HL-60/S4 (cell line): Measurements from ENCODE around the gene PLIN5.
"Not testable (repeated sequence)": the region's sequence is repeated elsewhere in the genome, so short reads cannot be mapped to it uniquely, and the experiment has no call there.

Experiments
- in situ Hi-C: fragments of 300-500 bp; cut with MboI; formaldehyde crosslinking; loops from 2 replicates; pipeline ENCODE4 v1.14.3; 2022; ENCODE audit warnings: low sequenced_read_pairs

PLIN5 gene

DNA sequence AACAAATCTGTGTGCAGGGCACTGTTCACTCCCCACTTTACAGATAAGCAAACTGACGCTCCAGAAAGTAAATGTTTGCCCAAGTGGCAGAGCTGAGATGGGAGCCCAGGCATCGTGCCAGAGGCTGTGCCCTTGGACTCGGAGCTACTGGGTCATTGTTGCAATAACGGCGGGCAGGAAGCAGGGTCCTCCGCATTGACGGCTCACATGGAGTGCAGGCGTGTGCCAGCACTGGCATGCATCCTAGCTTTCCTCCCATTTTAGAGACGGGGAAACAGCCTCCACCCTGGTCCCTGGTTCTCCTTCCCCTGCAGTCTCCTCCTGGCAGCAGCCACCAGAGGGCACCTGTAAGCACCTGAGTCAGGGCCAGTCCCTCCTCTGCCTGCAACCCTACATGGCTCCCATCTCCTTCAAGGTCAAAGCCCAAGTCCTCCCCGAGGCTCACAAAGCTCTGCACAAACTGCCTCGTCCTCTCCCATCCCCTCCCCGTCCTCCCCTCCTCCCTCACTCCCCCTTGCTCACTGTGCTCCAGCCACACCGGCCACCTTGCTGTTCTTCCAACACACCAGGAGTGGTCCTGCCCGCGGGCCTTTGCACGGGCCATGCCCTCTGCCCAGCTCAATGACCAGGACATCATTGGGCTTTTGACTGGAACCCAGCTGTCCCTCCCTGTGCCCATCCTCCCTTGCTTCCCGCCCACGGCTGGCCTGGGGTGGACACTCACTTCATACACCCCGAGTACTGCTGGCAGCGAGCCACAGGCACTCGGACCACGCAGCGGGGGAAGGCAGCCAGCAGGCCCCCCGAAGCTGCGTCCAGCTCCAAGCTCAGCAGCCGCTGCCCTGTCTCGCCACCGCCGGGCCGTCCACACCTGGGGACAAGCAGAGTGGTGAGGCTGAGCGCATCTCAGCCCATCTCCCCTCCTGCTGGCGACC is 12.5 kb upstream of the PLIN5 start:
- in situ Hi-C loops = no loop called here

DNA sequence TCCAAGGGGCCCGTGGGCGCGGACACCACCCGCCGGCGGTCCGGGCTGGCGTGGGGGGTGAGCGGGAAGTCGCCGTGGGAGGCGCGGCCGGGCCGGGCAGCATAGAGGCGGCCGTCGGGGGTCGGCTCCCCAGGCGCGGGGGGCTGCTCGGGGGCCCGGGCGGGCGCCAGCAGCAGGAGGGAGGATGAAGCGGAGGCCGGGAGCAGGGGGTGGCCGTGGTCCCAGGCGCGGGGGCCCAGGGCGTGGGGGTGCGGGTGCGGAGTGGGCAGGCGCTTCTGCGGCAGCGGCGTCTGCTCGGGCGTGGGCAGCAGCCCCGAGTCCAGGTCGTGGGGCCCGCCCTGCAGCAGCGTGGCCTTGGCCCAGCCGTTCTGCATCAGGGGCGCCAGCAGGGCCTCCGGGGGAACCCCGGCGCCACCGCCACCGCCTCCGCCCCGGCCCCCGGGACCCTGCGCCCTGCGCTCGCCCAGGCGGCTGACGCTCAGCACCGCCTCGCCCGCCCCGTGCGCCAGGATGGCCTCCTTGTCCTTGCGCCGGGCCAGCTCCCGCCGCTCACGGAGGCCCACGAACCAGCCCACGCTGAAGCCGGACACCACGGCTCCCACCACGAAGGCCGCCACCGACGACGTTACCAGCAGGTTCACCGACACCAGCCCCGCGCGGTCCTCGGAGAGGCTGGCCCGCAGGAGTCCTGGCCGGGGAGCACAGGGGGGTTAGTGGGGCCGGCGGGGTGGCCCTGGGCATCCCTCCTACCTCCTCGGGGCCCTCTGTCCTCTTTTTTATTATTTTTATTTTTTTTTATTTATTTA is 9.0 kb upstream of the PLIN5 start:
- in situ Hi-C loops = no loop called here

DNA sequence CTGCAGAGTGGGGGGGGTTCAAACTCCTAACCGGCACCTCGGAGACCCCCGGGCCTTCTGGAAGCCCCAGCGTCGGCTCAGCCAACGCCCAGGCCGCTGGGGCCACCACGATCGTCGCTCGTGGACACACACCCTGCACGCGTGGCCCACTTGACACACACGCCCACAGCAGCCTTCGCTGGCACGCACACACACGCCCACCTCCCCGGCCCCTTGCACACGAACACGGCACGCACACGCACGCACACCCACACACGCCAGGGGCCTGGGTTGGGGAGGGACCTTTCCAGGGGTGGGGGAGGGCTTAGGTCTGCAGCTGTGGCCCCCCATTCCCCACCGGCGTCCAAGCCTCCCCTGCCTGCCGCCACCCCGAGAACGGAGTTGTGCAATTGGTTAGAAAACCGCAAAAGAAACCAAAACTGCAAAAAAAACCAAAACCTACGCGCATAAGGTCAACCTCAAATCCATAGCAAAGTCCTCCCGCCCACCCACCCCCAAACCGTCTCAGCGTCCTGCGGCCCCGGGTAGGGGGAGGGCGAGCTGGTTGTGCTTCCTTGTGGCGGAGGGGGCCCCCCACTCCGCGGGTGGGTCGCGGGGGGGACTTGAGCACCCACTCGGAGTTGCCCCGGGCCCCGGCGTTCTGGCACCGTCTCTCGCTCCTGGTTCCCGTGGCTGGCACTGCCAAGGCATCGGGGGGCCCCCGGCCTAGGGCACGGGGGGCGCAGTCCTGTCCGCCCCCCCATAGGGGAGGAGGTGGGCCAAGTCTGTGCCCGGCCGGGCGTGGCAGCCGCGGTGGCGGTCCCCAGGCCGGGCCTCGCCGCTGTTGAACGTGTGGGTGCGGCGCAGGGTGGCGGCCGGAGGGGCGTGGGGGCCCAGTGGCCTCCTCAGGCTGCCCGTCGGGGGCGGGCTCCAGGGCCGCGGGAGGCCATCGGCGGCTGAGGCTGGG is 8.1 kb upstream of the PLIN5 start:
- in situ Hi-C loops = no loop called here

DNA sequence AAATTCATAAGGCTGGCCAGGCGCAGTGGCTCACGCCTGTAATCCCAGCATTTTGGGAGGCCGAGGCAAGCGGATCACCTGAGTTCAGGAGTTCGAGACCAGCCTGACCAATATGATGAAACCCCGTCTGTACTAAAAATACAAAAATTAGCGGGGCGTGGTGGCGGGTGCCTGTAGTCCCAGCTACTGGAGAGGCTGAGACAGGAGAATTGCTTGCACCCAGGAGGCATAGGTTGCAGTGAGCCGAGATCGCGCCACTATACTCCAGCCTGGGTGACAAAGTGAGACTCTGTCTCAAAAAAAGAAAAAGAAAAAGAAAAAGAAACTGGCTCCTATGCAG is 6.8 kb upstream of the PLIN5 start:
- in situ Hi-C loops = not testable (repeated sequence)

DNA sequence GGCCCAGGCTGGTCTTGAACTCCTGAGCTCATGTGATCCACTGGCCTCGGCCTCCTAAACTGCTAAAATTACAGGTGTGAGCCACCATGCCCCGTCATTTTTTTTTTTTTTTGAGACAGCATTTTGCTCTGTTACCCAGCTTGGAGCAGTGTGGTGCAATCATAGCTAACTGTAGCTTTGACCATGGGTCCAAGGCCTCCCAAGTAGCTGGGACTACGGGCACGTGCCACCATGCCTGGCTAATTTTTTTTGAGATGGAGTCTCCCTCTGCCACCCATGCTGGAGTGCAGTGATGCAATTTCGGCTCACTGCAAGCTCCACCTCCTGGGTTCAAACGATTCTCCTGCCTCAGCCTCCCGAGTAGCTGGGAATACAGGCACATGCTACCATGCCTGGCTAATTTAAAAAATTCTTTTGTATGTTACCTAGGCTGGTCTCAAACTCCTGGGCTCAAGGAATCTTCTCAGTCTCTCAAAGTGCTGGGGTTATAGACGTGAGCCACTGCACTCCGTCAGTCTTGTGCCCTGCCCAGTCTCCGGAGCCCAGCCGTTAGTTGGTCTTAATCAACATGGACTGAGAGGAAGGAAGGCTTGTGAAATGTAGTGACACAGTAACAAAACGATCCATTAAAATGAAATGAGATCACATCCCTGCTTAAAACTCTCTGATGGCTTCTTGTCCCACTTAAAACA is 6.2 kb upstream of the PLIN5 start:
- in situ Hi-C loops = no loop called here

DNA sequence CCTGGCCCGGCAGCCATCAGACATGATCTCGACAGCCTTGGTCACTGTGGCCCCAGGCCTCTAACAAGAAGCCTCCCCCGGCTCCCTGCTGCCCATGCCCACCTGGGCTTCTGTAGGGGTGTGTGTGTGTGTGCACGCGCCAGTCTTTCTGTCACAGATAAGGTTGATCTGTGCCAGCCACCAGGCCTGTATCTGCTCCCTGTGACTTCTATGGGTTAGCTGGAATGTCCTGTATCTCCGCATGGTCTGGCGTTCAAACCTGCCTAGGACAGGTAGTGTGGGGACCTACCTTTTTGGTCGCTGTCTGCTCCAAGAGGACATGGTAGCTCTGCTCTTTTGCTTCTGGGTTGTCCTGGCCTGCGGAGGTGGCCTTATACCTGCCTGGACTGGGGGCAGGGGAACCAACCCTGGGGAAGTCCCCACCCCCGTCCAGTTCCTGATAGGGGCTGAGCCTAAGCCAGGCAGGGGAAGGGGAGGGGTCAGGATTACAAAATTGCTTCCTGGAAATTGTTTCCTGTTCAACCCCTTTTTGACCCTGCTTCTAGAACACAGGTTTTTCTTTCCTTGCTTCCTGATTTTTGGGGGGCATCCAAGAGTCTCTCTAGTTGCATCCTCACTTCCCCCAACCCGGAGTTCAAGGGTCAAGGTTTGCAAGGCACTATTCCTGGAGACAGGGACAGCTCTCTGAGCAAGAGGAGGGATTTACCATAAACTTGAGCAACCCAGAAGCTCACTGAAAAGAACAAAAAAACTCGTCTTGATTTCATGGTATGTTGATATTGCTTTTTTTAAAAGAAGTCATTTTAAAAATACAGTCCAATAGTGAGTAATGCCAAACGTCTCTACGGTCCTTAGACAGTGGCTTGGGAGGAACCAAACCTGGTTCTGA is 4.9 kb upstream of the PLIN5 start, which contains the start of gene LRG1:
LRG1 (minus strand) TSS at position 344 of the 889 bp plus-strand sequence; CDS start at position 321, 23 bp downstream.
- in situ Hi-C loops = no loop called here

DNA sequence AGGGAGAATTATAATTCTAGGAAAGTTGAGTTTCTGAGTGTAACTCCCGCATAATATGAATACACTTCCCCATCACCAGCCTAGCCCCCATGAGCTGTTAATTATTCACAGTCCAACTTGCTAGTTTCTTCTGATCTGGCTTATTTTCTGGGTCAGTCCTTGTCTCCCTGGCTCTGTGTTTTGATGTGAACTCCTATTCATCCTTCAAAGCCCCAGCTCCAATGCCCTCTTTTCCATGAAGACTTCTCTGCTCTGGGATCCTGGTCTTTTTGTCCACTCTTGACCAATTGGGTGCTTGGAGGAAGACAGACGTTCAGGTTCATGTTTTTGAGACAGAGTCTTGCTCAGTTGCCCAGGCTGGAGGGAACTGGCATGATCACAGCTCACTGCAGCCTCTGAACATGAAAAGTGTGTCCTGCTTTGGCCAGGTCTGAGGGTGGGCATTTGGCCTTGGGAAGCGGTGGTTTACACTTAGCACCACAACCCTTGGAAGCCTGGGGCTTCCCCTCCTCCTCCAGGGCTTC is 4.2 kb upstream of the PLIN5 start:
- in situ Hi-C loops = no loop called here

DNA sequence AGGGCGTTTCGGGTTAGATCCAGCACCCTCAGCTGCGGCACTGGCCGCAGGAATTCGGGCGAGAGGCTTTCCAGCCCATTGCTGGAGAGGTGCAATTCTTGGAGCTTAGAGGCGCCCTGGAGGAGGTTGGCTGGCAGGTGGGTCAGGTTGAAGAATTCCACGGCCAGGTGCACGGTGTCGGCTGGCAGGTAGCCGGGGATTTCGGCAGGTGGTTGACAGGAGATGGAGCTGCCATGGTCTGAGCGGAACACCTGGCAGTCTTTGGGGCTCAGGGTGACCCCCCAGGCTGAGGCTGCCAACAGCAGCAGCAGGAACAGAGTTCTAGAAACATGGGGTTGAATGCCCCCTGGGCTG is 3.6 kb upstream of the PLIN5 start:
- in situ Hi-C loops = no loop called here

DNA sequence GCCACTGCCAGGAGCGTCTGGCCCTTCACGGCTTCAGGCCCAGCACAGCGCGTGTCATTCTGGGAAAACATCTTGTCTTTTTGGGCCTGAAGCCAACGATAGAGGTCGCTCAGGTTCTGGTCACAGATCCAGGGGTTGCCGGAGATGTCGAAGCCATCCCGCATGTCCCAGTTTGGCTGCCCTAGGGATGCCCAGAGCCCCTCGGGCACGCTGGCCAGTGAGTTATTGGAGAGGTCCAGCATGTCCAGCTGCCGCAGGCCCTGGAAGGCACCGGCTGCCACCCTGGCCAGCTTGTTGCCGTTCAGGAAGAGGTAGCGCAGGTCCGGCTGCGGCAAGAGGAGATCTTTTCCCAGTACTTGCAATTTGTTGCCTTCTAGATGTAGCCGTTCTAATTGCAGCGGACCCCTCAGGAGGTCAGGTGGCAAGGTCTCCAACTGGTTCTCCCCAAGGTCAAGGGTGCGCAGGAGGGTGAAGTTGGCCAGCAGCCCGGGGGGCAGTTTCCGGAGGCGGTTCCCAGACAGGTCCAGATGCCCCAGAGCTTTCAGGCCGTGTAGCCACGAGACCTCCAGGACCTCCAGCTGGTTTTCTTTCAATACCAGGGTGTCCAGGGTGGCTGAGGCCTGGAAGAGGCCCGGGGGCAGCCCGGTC is 3.1 kb upstream of the PLIN5 start:
- in situ Hi-C loops = no loop called here

DNA sequence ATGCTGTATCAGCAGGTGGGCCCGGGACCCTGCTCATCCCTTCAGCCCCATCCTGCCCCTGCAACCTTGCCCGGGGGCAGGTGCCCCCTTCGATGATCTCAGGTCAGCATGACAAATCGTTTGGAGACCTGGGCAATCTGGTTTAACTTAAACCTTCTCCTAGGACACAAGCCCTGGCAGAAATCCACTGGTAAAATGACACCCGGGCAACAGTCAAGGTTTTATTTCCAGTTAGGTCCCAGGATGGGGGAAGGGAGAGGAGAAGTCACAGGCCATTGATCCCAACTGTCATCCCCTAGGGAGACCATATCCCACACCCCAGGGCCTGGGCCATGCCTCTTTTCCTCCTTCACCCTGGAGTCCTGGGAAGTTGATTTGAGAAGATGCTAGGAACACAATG is 1.8 kb upstream of the PLIN5 start:
- in situ Hi-C loops = no loop called here

DNA sequence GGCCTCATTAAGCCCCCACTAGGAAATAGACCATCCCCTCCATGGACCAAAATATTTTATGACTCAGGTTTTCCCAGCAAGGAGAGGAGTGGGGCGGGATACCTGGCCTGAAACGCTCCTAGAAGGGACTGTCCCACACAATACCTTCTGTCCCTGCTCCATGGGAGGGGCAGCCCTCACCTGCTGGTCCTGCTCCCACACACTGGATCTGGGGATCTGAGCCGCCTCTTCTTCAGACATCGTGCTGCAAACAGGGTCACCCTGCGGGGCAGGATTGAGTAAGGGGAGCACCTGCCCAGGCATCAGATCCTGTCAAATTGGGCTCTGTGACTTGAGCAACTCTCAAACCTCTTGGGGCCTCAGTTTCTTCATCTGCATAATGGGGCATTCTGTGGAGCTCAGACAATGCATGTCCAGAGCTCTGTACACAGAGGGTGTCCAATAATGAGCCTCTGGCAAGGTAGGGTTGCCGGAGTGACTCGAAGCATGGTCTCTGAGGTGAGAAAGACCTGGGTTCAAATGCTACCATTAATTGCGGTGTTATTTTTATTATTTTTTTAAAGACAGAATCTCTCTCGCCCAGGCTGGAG is 1.1 kb downstream of the PLIN5 start:
- in situ Hi-C loops = no loop called here

DNA sequence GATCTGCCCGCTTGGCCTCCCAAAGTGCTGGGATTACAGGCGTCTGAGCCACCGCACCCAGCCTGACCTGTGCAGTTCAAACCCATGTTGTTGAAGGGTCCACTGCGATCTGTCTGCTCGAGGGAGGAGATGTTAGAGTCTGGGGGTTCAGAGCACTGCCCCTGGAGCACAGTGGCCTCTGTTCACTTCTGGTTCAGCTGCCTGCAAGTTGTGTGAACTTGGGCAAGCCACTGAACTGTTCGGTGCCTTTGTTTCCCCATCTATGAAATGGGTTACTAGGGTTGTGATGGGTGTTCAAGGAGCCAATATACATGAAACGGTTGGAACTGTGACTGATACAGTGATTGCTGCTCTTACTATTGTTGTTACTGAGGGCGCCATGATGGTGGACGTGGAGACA is 1.7 kb downstream of the PLIN5 start:
- in situ Hi-C loops = no loop called here

DNA sequence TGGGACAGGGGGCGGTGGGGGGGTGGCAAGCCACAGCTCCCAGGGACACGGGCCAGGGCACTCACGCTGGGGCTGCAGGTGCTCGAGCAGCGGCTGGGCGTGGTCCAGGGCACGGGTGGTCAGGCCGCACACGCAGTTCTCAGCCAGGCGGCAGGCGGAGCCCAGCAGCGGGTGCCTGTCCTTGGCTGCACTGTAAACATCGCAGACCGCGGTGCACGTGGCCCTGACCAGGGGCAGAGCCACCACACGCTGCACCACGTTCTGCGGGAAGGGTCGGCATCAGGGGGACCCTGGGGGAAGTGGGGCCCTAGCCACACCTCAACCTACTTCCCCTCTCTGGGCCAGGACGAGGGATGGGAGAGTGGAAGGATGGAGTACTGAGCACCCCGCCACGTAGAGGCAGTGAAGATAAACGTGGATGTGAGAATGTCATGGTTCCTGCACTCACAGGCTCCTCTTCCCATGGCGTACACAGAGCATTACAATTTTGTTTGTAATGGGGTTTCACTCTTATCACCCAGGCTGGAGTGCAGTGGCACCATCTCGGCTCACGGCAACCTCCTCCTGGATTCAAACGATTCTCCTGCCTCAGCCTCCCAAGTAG is 3.4 kb downstream of the PLIN5 start:
- in situ Hi-C loops = no loop called here

DNA sequence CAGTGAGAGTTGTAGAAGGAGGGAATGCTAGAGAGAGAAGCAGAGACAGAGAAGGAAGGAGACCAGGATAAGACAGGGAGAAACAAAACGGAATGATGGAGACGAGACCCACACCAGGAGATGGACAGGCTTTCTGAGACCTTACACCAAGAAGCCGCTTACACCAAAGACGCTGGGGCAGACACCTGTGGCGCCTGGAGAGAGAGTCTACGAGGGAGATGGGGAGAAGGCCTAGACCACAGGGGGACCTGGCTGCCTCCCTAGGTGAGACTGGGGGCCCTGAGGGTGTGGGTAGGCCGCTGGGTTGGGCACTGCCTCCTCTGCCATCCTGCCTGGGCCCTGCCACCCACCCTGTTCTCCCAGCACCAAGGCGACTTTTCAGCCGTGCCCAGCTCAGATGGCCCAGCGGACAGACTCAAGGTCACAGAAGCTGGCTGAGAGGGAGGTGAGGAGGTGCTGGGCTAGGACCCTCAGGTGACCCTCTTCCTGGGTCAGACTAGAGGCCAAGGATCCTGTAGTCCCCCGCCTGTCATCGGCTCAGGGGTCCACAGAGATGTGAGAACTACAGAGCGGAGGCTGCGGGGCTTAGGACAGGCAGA is 5.0 kb downstream of the PLIN5 start:
- in situ Hi-C loops = no loop called here

DNA sequence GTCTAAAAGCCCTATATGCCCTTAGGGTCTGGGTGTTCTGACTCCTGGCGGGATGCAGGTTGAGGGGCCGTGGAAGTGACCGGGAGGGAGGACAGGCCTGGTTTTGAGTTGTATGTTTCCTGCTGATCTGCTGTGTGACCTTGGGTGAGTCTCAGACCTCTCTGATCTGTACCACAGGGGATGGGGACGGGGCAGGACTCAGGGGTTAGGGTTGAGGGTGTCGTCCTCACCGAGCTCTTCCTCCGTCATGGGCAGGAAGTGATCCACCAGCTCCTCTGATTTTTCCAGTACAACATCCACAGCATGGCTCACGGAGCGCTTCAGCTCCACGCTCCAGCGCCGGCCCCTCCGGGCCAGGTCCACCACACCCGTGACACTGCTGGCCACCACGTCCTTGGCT is 6.2 kb downstream of the PLIN5 start:
- in situ Hi-C loops = no loop called here

DNA sequence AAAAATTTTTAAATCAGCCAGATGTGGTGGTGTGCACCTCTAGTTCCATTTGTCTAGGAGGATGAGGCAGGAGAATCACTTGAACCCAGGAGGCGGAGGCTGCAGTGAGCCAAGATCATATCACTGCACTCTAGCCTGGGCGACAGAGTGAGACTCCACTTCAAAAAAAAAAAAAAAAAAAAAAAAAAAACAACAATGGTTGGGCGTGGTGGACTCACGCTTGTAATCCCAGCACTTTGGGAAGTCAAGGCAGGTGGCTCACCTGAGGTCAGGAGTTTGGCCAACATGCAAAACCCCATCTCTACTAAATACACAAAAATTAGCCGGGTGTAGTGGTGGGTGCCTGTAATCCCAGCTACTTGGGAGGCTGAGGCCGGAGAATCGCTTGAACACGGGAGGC is 7.6 kb downstream of the PLIN5 start:
- in situ Hi-C loops = not testable (repeated sequence)

DNA sequence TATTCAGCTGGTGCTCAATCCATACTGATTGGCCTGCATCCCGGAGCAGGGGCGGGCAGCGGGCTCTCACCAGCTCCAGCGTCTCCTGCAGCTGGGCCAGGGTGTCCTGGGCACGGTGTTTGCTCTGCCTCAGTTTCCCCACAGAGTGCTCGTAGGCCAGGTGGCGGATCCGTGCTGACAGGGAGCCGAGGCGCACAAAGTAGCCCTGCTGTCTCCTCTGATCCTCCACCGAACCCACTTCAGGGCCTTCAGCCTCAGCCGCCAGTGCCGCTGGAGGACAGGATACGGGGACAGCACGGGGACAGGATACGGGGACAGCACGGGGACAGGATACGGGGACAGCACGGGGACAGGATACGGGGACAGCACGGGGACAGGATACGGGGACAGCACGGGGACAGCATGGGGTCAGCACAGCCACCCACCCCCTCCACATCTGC is 9.4 kb downstream of the PLIN5 start:
- in situ Hi-C loops = no loop called here
